Measurements from ENCODE around the gene TMEM244. TPM values are rescaled to one million over a fixed set of nuclear protein-coding genes. Genes with fewer than 3 reads are reported as not detected.

The TMEM244 gene
- total and polyA plus RNA-seq, 4 experiments from 2014 or later = 0.87 to 1.2 (median 1.1) TPM; not detected in 1

DNA sequence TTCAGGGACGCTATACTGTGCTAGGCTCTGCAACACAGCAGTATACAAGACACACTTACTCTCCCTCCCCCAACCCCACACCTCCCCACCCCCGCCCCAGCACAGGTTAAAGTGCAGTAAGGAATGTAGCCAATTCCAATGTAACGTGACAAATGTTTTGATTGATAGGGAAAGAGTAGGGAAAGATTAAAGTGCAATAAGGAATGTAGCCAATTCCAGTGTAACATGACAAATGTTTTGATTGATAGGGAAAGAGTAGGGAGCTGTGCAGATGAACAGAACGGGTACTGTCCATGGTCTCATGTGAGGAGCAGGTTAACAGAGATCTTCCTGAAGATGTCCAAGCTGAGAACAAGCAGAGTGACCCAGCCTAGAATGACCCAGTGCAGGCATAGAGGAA is 69.1 kb downstream of the TMEM244 start:
- no peak overlapping the region for H3K27ac Mint-ChIP-seq

DNA sequence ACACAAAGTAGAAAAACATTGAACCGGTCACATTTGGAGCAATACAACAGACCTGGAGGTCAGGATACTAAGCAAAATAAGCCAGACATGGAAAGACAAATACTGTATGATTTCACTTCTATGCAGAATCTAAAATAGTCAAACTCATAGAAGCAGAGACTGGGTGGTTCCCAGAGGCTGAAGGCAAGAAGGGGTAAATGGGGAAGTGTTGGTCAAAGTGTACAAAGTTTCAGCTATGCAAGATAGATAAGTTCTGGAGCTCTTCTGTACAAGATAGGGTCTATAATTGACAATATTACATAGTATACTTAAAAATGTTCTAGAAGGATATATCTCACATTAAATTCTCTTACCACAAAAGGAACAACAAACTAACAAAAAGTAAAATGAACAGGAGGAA is 70.3 kb downstream of the TMEM244 start:
- Histone ChIP-seq H3K9me3 (ENCODE audit: control insufficient read depth in 1 of 2, low read length in 2 of 2) (no peaks in the 10 kb centered on the region), H3K36me3 (ENCODE audit: insufficient read depth, low read length) (no peaks in the 10 kb centered on the region), H3K4me1 (ENCODE audit: insufficient read depth, low read length) (no peaks in the 10 kb centered on the region), H3K4me3 (ENCODE audit: low read length in 2 of 2) (no peak overlapping the region), H3K27ac (ENCODE audit: low read depth, low read length) (no peak overlapping the region), H3K27me3 (ENCODE audit: insufficient read depth, low read length) (no peaks in the 10 kb centered on the region)
- Mint-ChIP-seq H3K4me1 (peaks cover 5 to 7% (median 6%) of the 10 kb centered on the region in 4 donors), H3K27ac (no peak overlapping the region), H3K27me3 (peaks cover 0 to 16% of the 10 kb centered on the region in 2 donors), H3K9me3 (peaks cover 0 to 2% (median 0%) of the 10 kb centered on the region in 8 donors), H3K4me3 (no peak overlapping the region), H3K36me3 (no peaks in the 10 kb centered on the region)
- no peak for DNase-seq
- intact Hi-C loops (cut with micrococcal nuclease) = no loop called here
- CTCF ChIA-PET (ENCODE audit: partially characterized antibody) = interaction anchor here (1.3 kb wide), 1 partner anchor 16 kb away, joined by 3 read pairs; no protein-coding TSS in a partner anchor
- POLR2A ChIA-PET (ENCODE audit: partially characterized antibody) = no interaction called here

More for the DNA sequence above, 69.1 kb downstream of the TMEM244 start:
- DNase-seq = no peak
- no peaks in the 10 kb centered on the region for H3K4me1 ChIP-seq (ENCODE audit: insufficient read depth, low read length)
- H3K27me3 ChIP-seq (ENCODE audit: insufficient read depth, low read length) = no peaks in the 10 kb centered on the region
- Mint-ChIP-seq H3K4me3 (no peak overlapping the region), H3K27me3 (peaks cover 0 to 17% of the 10 kb centered on the region in 2 donors), H3K36me3 (no peaks in the 10 kb centered on the region), H3K9me3 (peaks cover 0 to 2% (median 0%) of the 10 kb centered on the region in 8 donors), H3K4me1 (peaks cover 5 to 7% (median 6%) of the 10 kb centered on the region in 4 donors)
- no peaks in the 10 kb centered on the region for H3K9me3 ChIP-seq (ENCODE audit: control insufficient read depth in 1 of 2, low read length in 2 of 2)
- intact Hi-C loops (cut with micrococcal nuclease) = no loop called here
- H3K36me3 ChIP-seq (ENCODE audit: insufficient read depth, low read length) = no peaks in the 10 kb centered on the region
- ChIA-PET POLR2A (ENCODE audit: partially characterized antibody) (no interaction called here), CTCF (ENCODE audit: partially characterized antibody) (interaction anchor here (1.3 kb wide), 1 partner anchor 17 kb away, joined by 3 read pairs; no protein-coding TSS in a partner anchor)
- no peak overlapping the region for H3K4me3 ChIP-seq (ENCODE audit: low read length in 2 of 2)
- no peak overlapping the region for H3K27ac ChIP-seq (ENCODE audit: low read depth, low read length)

DNA sequence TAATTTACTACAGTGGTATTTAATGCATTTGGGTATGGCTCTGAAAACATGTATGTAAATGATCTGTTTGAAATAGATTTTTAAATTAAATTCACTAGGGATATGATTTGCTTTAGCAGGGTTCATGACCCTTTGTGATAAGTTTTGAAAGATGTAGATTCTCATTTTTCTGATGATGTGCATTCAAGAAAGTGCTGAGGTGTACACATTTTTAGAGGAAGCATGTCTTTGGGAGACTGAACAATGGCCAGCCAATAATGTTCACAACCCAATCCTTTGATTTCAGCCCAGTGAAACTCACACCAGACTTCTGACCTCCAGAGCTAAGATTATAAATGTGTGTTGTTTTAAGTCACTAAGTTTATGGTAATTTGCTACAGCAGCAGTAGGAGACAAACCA is 71.1 kb downstream of the TMEM244 start:
- CTCF ChIA-PET (ENCODE audit: partially characterized antibody) = no interaction called here
- Histone ChIP-seq H3K27me3 (ENCODE audit: insufficient read depth, low read length) (no peaks in the 10 kb centered on the region), H3K4me3 (ENCODE audit: low read length in 2 of 2) (no peak overlapping the region), H3K27ac (ENCODE audit: low read depth, low read length) (no peak overlapping the region), H3K4me1 (ENCODE audit: insufficient read depth, low read length) (no peaks in the 10 kb centered on the region), H3K36me3 (ENCODE audit: insufficient read depth, low read length) (no peaks in the 10 kb centered on the region), H3K9me3 (ENCODE audit: control insufficient read depth in 1 of 2, low read length in 2 of 2) (no peaks in the 10 kb centered on the region)
- no peak for DNase-seq
- intact Hi-C loops (cut with micrococcal nuclease) = no loop called here
- H3K9me3 Mint-ChIP-seq = peaks cover 0 to 2% (median 0%) of the 10 kb centered on the region in 8 donors
- peaks cover 2 to 12% of the 10 kb centered on the region in 2 donors for H3K27me3 Mint-ChIP-seq
- peak overlapping the region in 1 of 7 donors; percentile 16 for H3K27ac Mint-ChIP-seq
- H3K4me3 Mint-ChIP-seq = no peak overlapping the region
- peaks cover 5 to 7% (median 6%) of the 10 kb centered on the region in 4 donors for H3K4me1 Mint-ChIP-seq
- H3K36me3 Mint-ChIP-seq = no peaks in the 10 kb centered on the region
- POLR2A ChIA-PET (ENCODE audit: partially characterized antibody) = no interaction called here

DNA sequence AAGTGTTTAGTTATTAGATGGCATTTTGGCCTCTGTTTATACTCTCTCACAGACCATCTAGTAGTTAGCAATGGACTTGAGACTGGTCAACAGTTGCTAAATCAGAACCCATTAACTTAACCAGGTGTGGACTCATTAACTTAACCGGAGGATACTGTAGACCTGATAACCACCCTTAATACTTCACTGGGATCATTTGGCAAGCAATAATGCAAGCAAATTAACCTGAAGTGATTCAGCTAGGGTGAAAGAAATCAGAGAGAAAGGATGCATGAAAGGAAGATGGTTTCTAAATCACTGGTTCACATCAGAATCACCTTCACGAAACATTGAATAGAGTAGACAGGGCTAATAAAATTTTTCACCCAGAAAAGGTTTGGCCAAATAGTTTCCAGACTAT is 73.3 kb downstream of the TMEM244 start:
- no peak for DNase-seq
- ChIA-PET CTCF (ENCODE audit: partially characterized antibody) (interaction anchor here (2.0 kb wide), 1 partner anchor 13 kb away, joined by 6 read pairs; no protein-coding TSS in a partner anchor), POLR2A (ENCODE audit: partially characterized antibody) (no interaction called here)
- H3K4me1 Mint-ChIP-seq = no peaks in the 10 kb centered on the region
- intact Hi-C loops (cut with micrococcal nuclease) = no loop called here
- Histone ChIP-seq H3K36me3 (ENCODE audit: insufficient read depth, low read length) (no peaks in the 10 kb centered on the region), H3K4me1 (ENCODE audit: insufficient read depth, low read length) (no peaks in the 10 kb centered on the region), H3K27ac (ENCODE audit: low read depth, low read length) (no peak overlapping the region), H3K9me3 (ENCODE audit: control insufficient read depth in 1 of 2, low read length in 2 of 2) (no peaks in the 10 kb centered on the region), H3K27me3 (ENCODE audit: insufficient read depth, low read length) (no peaks in the 10 kb centered on the region), H3K4me3 (ENCODE audit: low read length in 2 of 2) (no peak overlapping the region)
- no peak overlapping the region for H3K27ac Mint-ChIP-seq
- no peaks in the 10 kb centered on the region for H3K36me3 Mint-ChIP-seq
- no peak overlapping the region for H3K4me3 Mint-ChIP-seq
- peaks cover 2 to 4% of the 10 kb centered on the region in 2 donors for H3K27me3 Mint-ChIP-seq
- H3K9me3 Mint-ChIP-seq = peaks cover 0 to 2% (median 0%) of the 10 kb centered on the region in 8 donors

DNA sequence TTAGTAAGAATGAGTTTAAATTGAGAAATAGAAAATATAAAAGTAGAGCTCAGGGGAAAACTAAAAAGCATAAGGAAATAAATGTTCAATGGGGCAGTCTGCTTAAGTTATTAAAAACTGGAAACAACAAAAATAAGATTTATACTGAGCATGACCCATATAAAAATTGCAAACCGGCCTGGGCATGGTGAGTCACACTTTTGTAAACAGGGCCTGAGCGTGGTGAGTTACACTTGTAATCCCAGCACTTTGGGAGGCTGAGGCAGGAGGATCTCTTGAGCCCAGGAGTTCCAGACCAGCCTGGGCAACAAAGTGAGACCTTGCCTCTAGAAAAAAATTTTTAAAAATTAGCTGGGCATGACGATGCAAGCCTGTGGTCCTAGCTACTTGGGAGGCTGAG is 74.6 kb downstream of the TMEM244 start:
- Mint-ChIP-seq H3K36me3 (no peaks in the 10 kb centered on the region), H3K4me3 (no peak overlapping the region), H3K27ac (no peak overlapping the region), H3K27me3 (peaks cover 0 to 6% of the 10 kb centered on the region in 2 donors), H3K4me1 (no peaks in the 10 kb centered on the region), H3K9me3 (no peaks in the 10 kb centered on the region)
- Histone ChIP-seq H3K27ac (ENCODE audit: low read depth, low read length) (no peak overlapping the region), H3K27me3 (ENCODE audit: insufficient read depth, low read length) (no peaks in the 10 kb centered on the region), H3K4me3 (ENCODE audit: low read length in 2 of 2) (no peak overlapping the region), H3K9me3 (ENCODE audit: control insufficient read depth in 1 of 2, low read length in 2 of 2) (no peaks in the 10 kb centered on the region), H3K36me3 (ENCODE audit: insufficient read depth, low read length) (no peaks in the 10 kb centered on the region), H3K4me1 (ENCODE audit: insufficient read depth, low read length) (no peaks in the 10 kb centered on the region)
- ChIA-PET POLR2A (ENCODE audit: partially characterized antibody) (no interaction called here), CTCF (ENCODE audit: partially characterized antibody) (interaction anchor here (1.1 to 1.4 kb wide), 2 partner anchors 10 to 12 kb away, joined by 4 read pairs; no protein-coding TSS in a partner anchor)
- no peak for DNase-seq
- intact Hi-C loops (cut with micrococcal nuclease) = no loop called here

DNA sequence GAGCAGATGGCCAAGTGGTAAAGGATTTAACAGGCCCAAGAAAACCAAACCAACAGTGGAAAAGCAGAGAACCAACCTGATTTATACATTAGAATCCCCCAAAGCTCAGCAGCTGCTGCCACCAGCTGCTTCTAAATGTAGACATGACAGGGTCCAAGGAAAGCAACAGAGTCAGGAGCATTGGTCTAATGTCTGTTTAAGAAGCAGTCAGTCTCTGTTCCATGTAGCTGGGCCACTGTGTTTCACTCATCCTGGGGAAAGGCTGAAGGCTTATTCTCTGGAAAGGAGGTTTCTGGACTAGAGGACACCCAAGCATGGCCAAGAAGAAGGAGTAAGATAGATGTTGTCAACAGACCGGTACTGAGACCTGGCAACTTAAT is 75.4 kb downstream of the TMEM244 start:
- no peak for DNase-seq
- Mint-ChIP-seq H3K9me3 (no peaks in the 10 kb centered on the region), H3K27ac (no peak overlapping the region), H3K27me3 (peaks cover 0 to 6% of the 10 kb centered on the region in 2 donors), H3K36me3 (no peaks in the 10 kb centered on the region), H3K4me1 (no peaks in the 10 kb centered on the region), H3K4me3 (no peak overlapping the region)
- Histone ChIP-seq H3K27me3 (ENCODE audit: insufficient read depth, low read length) (no peaks in the 10 kb centered on the region), H3K9me3 (ENCODE audit: control insufficient read depth in 1 of 2, low read length in 2 of 2) (no peaks in the 10 kb centered on the region), H3K27ac (ENCODE audit: low read depth, low read length) (no peak overlapping the region), H3K4me3 (ENCODE audit: low read length in 2 of 2) (no peak overlapping the region), H3K4me1 (ENCODE audit: insufficient read depth, low read length) (no peaks in the 10 kb centered on the region), H3K36me3 (ENCODE audit: insufficient read depth, low read length) (no peaks in the 10 kb centered on the region)
- intact Hi-C loops (cut with micrococcal nuclease) = no loop called here
- CTCF ChIA-PET (ENCODE audit: partially characterized antibody) = interaction anchor here (1.1 to 1.4 kb wide), 2 partner anchors 9 to 11 kb away, joined by 4 read pairs; no protein-coding TSS in a partner anchor
- POLR2A ChIA-PET (ENCODE audit: partially characterized antibody) = no interaction called here

DNA sequence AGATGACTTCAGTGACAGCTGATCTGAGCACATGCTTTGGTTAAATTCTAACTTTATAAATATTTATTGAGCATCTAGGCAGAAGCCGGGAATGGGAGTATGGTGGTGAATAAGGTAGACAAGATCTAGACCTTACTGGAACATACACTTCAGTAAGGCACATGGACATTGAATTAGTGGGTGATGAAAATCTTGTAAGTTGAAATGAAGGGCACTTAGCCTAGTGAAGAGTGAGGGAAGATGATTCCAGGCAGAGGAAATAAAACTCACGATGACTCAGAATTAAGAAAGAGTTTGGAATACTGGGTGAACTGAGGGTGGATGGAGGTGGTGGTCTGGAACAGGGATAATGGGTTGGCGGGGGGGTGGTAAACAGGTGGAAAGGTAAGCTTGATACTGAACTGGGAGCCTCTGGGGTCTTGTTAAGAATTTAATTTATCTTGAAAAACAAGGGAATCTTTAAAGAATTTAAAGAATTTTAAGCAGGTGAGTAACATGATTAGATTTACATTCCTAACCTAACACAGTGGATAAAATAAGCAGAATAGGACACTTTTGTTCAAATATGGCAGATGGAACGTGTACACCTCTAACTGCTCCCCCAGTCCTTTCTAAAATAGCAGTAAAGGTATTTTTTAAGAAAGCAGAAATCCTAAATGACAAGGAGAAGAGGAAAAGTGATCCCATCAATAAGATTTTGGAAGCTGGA is 75.9 kb downstream of the TMEM244 start:
- no peak overlapping the region for H3K27ac Mint-ChIP-seq
- POLR2A ChIA-PET (ENCODE audit: partially characterized antibody) = no interaction called here

More for the DNA sequence above, 75.9 kb downstream of the TMEM244 start:
- H3K4me3 ChIP-seq (ENCODE audit: low read length in 2 of 2) = no peak overlapping the region
- no peaks in the 10 kb centered on the region for H3K27me3 ChIP-seq (ENCODE audit: insufficient read depth, low read length)
- peaks cover 0 to 2% (median 0%) of the 10 kb centered on the region in 8 donors for H3K9me3 Mint-ChIP-seq
- DNase-seq = no peak
- no peaks in the 10 kb centered on the region for H3K4me1 ChIP-seq (ENCODE audit: insufficient read depth, low read length)
- H3K27ac ChIP-seq (ENCODE audit: low read depth, low read length) = no peak overlapping the region
- H3K36me3 ChIP-seq (ENCODE audit: insufficient read depth, low read length) = no peaks in the 10 kb centered on the region
- no peaks in the 10 kb centered on the region for H3K4me1 Mint-ChIP-seq
- CTCF ChIA-PET (ENCODE audit: partially characterized antibody) = interaction anchor here (1.4 to 2.8 kb wide), 2 partner anchors 8 to 10 kb away, joined by 4 to 11 read pairs; no protein-coding TSS in a partner anchor
- intact Hi-C loops (cut with micrococcal nuclease) = no loop called here
- H3K9me3 ChIP-seq (ENCODE audit: control insufficient read depth in 1 of 2, low read length in 2 of 2) = no peaks in the 10 kb centered on the region
- no peak overlapping the region for H3K4me3 Mint-ChIP-seq
- peaks cover 0 to 7% of the 10 kb centered on the region in 2 donors for H3K27me3 Mint-ChIP-seq
- no peaks in the 10 kb centered on the region for H3K36me3 Mint-ChIP-seq
